Activated CD4-positive, alpha-beta T cell treated with anti-CD3 and anti-CD28 coated beads, Interleukin-2, amount 10 ng/mL, durations not matched to agents 7 days and 5 days (primary cell): Measurements from ENCODE around the gene IL17REL. TPM values are rescaled to one million over a fixed set of nuclear protein-coding genes. Genes with fewer than 3 reads are reported as not detected.
"Not testable (repeated sequence)": the region's sequence is repeated elsewhere in the genome, so short reads cannot be mapped to it uniquely, and the experiment has no call there.

Experiments
- CTCF ChIA-PET: fragments of 350-600 bp; sonication (Branson Sonifier 250); formaldehyde crosslinking; loops from one replicate; lab custom pipeline; 2021; ENCODE audit warnings: antibody characterized with exemption; lab: Charles Lee
- POLR2A ChIA-PET: fragments of 350-600 bp; sonication (Branson Sonifier 250); formaldehyde crosslinking; loops from one replicate; lab custom pipeline; 2021; ENCODE audit warnings: antibody characterized with exemption; lab: Charles Lee
- DNase-seq: peaks from one replicate; pipeline ENCODE4 v3.0.0-alpha.2; 2020
- H3K27ac Mint-ChIP-seq: one replicate; pipeline ENCODE4 v1.8.0; 2021; ENCODE audit warnings: mild to moderate bottlenecking, moderate library complexity, mixed read lengths
- H3K27me3 Mint-ChIP-seq: one replicate; pipeline ENCODE4 v1.8.0; 2021; ENCODE audit warnings: mixed read lengths
- H3K36me3 Mint-ChIP-seq: one replicate; pipeline ENCODE4 v1.8.0; 2021; ENCODE audit warnings: low read depth, mixed read lengths
- H3K4me1 Mint-ChIP-seq: one replicate; pipeline ENCODE4 v1.8.0; 2021; ENCODE audit warnings: mixed read lengths
- H3K4me3 Mint-ChIP-seq: one replicate; pipeline ENCODE4 v1.8.0; 2021; ENCODE audit warnings: mild to moderate bottlenecking, moderate library complexity, mixed read lengths
- H3K9me3 Mint-ChIP-seq: one replicate; pipeline ENCODE4 v1.8.0; 2021; ENCODE audit warnings: mixed read lengths
- total RNA-seq, 2 experiments: library from RNA; stranded (reverse); gene quantifications; one replicate each; pipeline ENCODE4 v1.2.3, GENCODE V29; 2021

Gene IL17REL
- total RNA-seq, 2 experiments from 2014 or later: not detected

DNA sequence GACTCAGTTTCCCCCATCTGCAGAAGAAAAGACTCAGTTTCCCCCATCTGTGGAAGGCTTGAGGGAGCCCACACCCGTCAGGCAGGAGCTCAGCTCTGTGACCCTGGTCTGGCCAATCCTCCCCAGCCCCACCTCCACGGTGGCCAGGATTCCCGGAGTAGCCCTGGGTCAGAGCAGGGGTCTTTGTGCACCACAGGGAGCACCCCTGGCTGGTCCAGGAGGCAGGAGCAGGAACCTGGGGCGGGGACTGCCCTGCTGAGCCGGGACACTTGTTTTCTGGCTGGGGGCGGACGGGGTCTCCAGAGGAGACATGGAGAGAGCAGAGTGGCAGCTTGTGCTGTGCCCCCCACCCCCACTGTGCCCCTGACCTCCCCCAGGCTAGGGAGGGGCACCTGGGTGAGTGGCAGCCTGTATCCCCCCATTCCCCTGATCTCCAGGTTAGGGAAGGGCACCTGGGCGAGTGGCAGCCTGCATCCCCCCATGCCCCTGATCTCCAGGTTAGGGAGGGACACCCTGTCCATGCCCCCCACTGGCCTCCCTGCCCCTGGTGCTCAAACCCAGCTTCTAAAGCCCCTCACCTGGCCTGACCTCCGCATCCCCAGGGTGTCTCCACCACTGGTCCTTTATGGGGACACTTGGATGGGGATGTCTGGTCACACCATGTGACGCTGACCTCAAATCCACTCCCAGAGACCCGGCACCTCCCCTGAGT is 18.8 kb downstream of the IL17REL start:
- no peak for DNase-seq
- ChIA-PET CTCF (interaction anchor here (0.6 to 2.5 kb wide), 7 partner anchors 9 to 69 kb away, joined by 3 to 8 read pairs (median 5); no protein-coding TSS in a partner anchor), POLR2A (no interaction called here)
- Mint-ChIP-seq H3K9me3 (peaks cover 6% of the 10 kb centered on the region), H3K36me3 (peaks cover 4% of the 10 kb centered on the region), H3K27ac (no peak overlapping the region), H3K4me1 (peaks cover 9% of the 10 kb centered on the region), H3K27me3 (peaks cover 7% of the 10 kb centered on the region), H3K4me3 (no peak overlapping the region)

DNA sequence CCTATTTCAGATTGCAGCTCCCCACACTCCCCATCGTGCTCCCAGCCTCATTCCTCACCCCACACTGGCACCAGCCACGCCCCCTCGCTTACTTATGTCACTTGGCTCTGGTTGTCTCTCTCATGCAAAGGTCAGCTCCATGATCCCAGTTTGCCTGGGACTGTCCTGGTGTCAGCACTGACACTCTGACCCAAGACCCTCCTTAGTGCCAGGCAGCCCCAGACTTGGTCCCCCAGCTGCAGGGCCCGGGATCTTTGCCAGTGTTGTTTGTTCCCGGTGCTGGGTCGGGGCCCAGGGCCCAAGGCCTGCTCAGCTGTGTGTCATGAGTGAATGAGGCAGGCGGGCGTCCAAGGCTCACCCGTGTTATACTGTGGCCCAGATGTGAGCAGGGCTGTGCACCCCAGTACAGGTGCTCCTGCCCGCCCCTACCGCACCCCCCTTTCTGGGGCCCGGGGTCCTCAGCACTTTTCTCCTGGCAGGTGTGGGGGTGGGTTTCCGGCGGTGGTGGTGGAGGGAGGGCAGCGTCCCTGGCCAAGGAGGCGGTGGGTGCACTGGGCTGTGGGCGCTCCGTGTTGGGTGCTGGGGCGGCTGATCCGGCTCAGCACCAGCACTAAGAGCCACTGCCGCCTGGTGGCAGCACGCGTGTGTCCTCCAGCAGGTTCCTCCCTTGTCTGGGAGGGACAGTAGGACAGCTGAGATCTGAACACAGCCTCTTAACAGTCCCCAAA is 19.5 kb downstream of the IL17REL start:
- Mint-ChIP-seq H3K27ac (no peak overlapping the region), H3K4me3 (no peak overlapping the region), H3K4me1 (peaks cover 5% of the 10 kb centered on the region), H3K36me3 (peaks cover 4% of the 10 kb centered on the region), H3K27me3 (peaks cover 9% of the 10 kb centered on the region), H3K9me3 (peaks cover 8% of the 10 kb centered on the region)
- DNase-seq: peak; percentile 68
- ChIA-PET CTCF (interaction anchor here (0.6 to 2.5 kb wide), 7 partner anchors 10 to 74 kb away, joined by 3 to 8 read pairs (median 4); no protein-coding TSS in a partner anchor), POLR2A (no interaction called here)

DNA sequence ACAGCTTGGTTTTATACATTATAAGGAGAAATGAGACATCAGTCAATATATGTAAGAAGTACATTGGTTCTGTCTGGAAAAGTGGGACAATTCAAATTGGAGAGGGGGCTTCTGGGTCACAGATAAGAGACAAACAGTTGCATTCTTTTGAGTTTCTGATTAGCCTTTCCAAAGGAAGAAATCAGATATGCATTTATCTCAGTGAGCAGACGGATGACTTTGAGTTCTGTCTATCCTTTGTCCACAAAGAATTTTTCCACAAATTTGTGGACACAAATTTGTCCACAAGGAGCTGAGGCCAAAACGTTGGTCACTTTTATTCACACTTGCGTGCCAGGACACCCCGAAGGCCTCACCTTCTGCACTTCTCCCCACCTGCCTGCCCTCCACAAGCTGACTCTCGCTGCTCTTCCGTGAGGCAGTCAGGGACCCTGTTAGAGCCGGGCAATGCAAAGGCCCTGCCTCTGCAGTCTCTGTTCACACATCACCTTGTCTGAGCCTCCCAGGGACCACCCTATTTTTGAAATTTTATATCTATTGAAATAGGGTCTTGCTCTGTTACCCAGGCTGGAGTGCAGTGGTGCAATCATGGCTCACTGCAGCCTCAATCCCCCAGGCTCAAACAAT is 20.5 kb downstream of the IL17REL start:
- POLR2A ChIA-PET: no interaction called here
- Mint-ChIP-seq H3K4me1 (peaks cover 5% of the 10 kb centered on the region), H3K27ac (no peak overlapping the region), H3K36me3 (peaks cover 4% of the 10 kb centered on the region), H3K27me3 (peaks cover 13% of the 10 kb centered on the region), H3K4me3 (no peak overlapping the region), H3K9me3 (peaks cover 10% of the 10 kb centered on the region)
- no peak for DNase-seq
- CTCF ChIA-PET: interaction anchor here (0.8 kb wide), 1 partner anchor 38 kb away, joined by 3 read pairs; no protein-coding TSS in a partner anchor

DNA sequence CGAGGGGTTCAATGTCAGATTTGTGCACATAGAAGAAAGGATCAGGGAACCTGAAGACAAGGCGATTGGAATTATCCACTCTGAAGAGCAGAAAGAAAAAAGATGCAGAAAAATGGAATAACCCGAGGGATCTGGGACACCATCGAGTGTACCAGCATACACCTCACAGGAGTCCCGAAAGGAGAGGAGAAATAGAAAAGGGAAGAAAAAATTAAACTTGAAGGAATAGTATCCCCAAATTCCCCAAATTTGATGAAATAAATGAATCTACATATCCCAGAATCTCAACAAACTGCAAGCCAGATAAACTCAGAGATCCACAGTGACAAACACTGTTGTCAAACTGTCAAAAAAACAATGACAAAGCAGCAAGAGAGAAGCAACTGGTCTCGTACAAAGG is 21.4 kb downstream of the IL17REL start:
- peaks cover 7% of the 10 kb centered on the region for H3K36me3 Mint-ChIP-seq
- peaks cover 17% of the 10 kb centered on the region for H3K9me3 Mint-ChIP-seq
- no peak for DNase-seq
- H3K4me1 Mint-ChIP-seq: peaks cover 5% of the 10 kb centered on the region
- H3K4me3 Mint-ChIP-seq: no peak overlapping the region
- POLR2A ChIA-PET: interaction anchor here (0.6 kb wide), 1 partner anchor 202 kb away, joined by 3 read pairs; no protein-coding TSS in a partner anchor
- CTCF ChIA-PET: no interaction called here
- peaks cover 20% of the 10 kb centered on the region for H3K27me3 Mint-ChIP-seq
- H3K27ac Mint-ChIP-seq: no peak overlapping the region

DNA sequence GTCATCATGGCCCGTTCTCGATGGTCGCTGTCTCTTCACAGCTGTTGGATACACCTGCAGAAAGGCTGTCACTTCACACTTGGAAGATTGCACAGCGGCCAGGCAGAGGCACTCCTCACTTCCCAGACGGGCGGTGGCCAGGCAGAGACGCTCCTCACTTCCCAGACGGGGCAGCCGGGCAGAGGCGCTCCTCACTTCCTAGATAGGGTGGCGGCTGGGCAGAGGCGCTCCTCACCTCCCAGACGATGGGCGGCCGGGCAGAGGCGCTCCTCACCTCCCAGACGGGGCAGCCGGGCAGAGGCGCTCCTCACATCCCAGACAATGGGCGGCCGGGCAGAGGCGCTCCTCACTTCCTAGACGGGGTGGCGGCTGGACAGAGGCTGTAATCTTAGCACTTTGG is 22.7 kb downstream of the IL17REL start:
- peaks cover 26% of the 10 kb centered on the region for H3K9me3 Mint-ChIP-seq
- H3K4me3 Mint-ChIP-seq, CTCF ChIA-PET, POLR2A ChIA-PET, H3K27ac Mint-ChIP-seq, H3K4me1 Mint-ChIP-seq, DNase-seq: not testable (repeated sequence)
- H3K36me3 Mint-ChIP-seq: peaks cover 15% of the 10 kb centered on the region
- peaks cover 33% of the 10 kb centered on the region for H3K27me3 Mint-ChIP-seq

DNA sequence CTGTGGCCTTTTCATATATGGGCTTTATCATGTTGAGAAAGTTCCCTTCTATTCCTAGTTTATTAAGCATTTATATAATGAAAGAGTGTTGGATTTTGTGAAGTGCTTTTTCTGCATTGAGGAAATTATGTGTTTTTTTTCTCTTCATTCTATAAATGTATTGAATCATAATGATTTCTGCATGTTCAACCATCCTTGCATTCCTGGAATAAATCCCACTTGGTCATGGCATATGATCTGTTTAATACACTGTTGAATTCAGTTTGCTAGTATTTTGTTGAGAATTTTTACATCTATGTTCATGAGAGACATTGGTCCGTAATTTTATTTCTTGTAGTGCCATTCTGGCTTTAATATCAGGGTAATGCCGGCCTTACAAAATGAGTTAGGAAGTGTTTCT is 26.2 kb downstream of the IL17REL start:
- ChIA-PET CTCF (no interaction called here), POLR2A (no interaction called here)
- Mint-ChIP-seq H3K27ac (no peak overlapping the region), H3K4me1 (peaks cover 2% of the 10 kb centered on the region), H3K4me3 (no peak overlapping the region), H3K9me3 (peaks cover 28% of the 10 kb centered on the region), H3K27me3 (peaks cover 41% of the 10 kb centered on the region), H3K36me3 (peaks cover 19% of the 10 kb centered on the region)
- DNase-seq: no peak

DNA sequence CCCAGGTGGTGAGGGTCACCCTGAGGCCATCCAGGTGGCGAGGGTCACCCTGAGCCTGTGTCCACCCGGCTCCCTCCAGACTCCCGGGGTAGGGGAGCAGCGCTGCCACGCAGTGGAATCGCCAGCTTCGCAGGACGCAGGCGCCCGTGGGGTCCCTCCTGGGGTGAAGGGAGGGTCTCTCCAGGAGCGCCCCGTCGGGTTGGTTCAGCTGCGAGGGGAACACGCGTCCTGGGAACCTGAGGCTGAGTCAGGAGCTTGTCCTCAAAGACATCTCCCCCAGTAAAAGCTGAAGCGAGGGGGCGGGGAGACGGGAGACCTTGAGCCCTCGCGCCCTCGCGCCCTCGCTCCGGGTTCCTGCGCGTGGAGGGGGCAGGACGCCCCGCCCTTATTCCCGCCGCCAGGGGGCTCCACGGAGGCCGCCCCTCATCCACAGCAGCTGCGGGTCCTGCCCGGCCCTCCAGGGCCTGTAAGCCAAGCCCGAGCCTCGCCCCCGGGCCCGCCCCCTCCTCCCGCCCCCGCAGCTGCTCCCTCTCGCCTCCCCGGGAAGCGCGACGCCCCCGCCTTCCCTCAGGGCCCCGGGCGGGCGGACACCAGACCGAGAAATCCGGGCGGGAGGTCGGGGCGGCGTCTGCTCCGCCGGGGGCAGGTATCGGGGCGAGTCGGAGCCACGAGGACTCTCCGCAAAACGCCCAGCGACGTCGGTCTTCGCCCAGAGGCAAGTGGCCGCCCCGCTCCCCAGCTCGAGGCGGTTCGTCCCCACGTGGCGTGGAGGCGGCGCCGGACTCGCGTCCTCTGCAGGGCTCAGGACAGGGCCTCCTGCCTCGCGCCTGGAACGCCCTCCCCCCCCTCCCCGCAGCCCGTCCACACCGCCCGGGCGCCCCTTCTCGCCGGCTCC is 29.2 kb downstream of the IL17REL start:
- Mint-ChIP-seq H3K4me1 (peaks cover 4% of the 10 kb centered on the region), H3K36me3 (peaks cover 24% of the 10 kb centered on the region), H3K27me3 (peaks cover 34% of the 10 kb centered on the region), H3K4me3 (no peak overlapping the region), H3K27ac (no peak overlapping the region), H3K9me3 (peaks cover 31% of the 10 kb centered on the region)
- CTCF ChIA-PET: interaction anchor here (1.0 to 1.6 kb wide), 3 partner anchors 11 to 16 kb away, joined by 3 to 5 read pairs (median 5); no protein-coding TSS in a partner anchor
- DNase-seq: no peak
- POLR2A ChIA-PET: no interaction called here

DNA sequence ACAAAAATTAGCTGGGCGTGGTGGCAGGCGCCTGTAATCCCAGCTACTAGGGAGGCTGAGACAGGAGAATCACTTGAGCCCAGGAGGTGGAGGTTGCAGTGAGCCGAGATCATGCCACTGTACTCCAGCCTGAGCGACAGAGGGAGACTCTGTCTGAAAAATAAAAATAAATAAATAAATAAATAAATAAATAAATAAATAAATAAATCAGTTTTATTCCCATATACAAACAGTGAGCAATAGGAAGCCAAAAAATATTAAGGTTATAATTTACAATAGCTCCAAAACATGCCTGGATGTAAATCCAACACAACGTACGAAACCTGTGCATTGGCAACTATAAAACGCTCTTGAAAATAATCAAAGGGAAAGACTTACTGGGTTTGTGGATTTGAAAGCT is 30.8 kb downstream of the IL17REL start:
- H3K9me3 Mint-ChIP-seq: peaks cover 29% of the 10 kb centered on the region
- H3K4me1 Mint-ChIP-seq, POLR2A ChIA-PET: not testable (repeated sequence)

DNA sequence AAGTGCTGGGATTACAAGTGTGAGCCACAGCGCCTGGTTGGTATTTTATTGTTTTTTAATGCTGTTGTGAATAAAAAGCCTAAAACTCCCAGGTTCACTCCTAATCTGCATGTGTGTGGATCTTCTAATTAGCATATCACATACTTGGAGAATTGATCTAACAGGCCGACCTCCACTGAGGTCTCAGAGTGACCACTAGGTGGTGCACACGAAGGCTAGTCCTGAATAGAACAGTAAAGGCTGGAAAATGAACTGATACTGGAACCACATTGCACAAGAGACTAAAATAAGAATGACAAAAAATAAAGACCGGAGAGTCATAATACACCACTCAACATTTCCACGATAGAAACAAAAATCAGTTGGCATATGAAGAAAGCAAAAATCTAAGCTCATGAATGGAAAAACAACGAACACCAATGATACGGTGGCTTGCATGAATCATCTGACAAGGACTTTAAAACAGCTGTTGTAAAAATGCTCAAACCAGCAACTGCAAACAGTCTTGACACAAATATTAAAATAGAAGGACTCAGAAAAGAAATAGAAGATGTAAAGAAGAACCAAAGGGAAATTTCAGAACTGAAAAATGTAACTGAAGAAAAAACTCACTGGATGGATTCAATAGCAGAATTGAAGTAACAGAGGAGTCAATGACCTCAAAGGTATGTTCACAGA is 32.8 kb downstream of the IL17REL start:
- no peak overlapping the region for H3K27ac Mint-ChIP-seq
- DNase-seq: no peak
- POLR2A ChIA-PET: no interaction called here
- peaks cover 13% of the 10 kb centered on the region for H3K9me3 Mint-ChIP-seq
- H3K4me3 Mint-ChIP-seq: no peak overlapping the region
- H3K27me3 Mint-ChIP-seq: peaks cover 9% of the 10 kb centered on the region
- CTCF ChIA-PET: no interaction called here
- peaks cover 20% of the 10 kb centered on the region for H3K4me1 Mint-ChIP-seq
- peaks cover 13% of the 10 kb centered on the region for H3K36me3 Mint-ChIP-seq

More for the DNA sequence above, 30.8 kb downstream of the IL17REL start:
- not testable (repeated sequence) for H3K4me3 Mint-ChIP-seq, H3K27ac Mint-ChIP-seq, DNase-seq
- Mint-ChIP-seq H3K36me3 (peaks cover 24% of the 10 kb centered on the region), H3K27me3 (peaks cover 29% of the 10 kb centered on the region)
- CTCF ChIA-PET: interaction anchor here (1.2 to 1.6 kb wide), 2 partner anchors 10 to 33 kb away, joined by 3 to 5 read pairs; no protein-coding TSS in a partner anchor

DNA sequence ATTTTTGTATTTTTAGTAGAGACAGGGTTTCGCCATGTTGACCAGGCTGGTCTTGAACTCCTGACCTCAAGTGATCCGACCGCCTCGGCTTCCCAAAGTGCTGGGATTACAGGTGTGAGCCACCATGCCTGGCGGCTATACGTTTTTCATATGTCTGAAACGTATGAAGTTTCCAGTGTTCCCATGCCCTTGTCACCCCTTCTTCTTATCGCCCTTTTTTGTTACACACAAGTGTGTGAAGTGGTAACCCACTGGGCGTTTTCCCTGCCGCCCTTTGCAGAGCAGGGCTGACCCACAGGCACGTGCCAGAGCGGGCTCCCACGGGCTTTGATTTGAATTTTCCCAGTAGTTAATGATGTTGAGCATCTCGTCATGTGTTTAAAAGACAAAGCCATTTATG is 35.0 kb downstream of the IL17REL start:
- no peak for DNase-seq
- Mint-ChIP-seq H3K4me3 (no peak overlapping the region), H3K36me3 (peaks cover 9% of the 10 kb centered on the region), H3K9me3 (peaks cover 13% of the 10 kb centered on the region), H3K27ac (no peak overlapping the region), H3K4me1 (peaks cover 18% of the 10 kb centered on the region), H3K27me3 (peaks cover 2% of the 10 kb centered on the region)
- ChIA-PET POLR2A (no interaction called here), CTCF (no interaction called here)

DNA sequence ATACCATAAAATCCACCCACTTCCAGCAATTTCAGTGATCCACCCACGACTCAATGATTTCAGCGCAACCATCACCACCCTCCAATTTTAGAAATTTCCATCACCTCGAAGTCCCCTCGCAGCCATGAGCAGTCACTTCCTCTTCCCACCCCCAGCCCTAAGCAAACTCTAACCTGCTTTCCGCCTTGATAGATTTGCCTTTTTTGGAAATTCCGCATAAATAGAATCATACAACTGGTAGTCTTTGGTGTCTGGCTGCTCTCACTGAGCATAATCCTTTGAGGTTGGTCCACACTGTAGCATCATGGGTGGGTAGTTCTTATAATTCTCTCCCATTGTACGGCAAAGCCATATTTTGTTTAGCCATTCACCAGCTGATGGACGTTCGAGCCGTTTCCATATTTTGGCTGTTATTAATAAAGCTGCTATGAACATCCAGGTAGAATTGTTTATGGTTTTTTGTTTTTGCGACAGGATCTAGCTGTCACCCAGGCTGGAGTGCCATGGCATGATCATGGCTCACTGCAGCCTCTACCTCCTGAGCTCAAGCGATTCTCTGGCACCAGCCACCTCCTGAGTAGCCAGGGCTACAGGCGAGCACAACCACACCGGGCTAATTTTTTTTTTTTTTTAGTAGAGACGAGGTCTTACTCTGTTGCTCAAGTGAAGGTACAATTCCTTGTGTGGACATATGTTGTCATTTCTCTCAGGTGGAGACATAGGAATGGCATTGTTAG is 36.0 kb downstream of the IL17REL start:
- Mint-ChIP-seq H3K27ac (peak overlapping the region; percentile 79), H3K9me3 (peaks cover 11% of the 10 kb centered on the region), H3K36me3 (peaks cover 9% of the 10 kb centered on the region), H3K27me3 (no peaks in the 10 kb centered on the region), H3K4me1 (peaks cover 18% of the 10 kb centered on the region), H3K4me3 (no peak overlapping the region)
- DNase-seq: peak; percentile 51
- ChIA-PET CTCF (interaction anchor here (0.6 kb wide), 1 partner anchor 17 kb away, joined by 6 read pairs; no protein-coding TSS in a partner anchor), POLR2A (interaction anchor here (0.6 kb wide), 1 partner anchor 23 kb away, joined by 3 read pairs; no protein-coding TSS in a partner anchor)
